ENCODE results near the gene PCDH9. TPM values are rescaled to one million over a fixed set of nuclear protein-coding genes. Genes with fewer than 3 reads are reported as not detected.
"Not testable (repeated sequence)": the region's sequence is repeated elsewhere in the genome, so short reads cannot be mapped to it uniquely, and the experiment has no call there.

Gene PCDH9
- total RNA-seq, 1 donor from 2014 or later, result 64.4 TPM

GRCh38 chr13:66644855-66645460, 585.2 kb downstream of the PCDH9 start:
- DNase-seq (ENCODE audit: low spot score in 2 of 2), result no peak
- FAIRE-seq, result no peak

DNA sequence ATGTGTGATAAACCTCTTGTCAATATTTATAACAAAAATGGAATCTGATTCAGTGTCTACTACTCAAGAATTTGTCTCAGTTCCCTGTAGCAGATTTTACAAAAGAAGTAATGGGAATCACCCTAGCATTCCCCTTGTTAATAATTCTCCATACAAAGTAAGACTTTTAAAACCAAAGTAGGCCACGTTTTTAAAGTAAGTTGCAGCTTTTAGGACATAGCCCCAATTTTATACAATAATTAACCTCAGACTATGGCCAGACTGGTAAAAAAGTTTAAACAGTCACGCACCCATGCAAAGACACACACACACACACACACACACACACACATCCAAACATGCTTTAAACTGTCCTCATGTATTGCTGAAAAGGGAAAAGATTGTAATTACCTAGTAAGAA, 589.9 kb downstream of the PCDH9 start:
- FAIRE-seq, result no peak

GRCh38 chr13:66639044-66639443, 591.1 kb downstream of the PCDH9 start:
- FAIRE-seq (no peak), DNase-seq (ENCODE audit: low spot score in 2 of 2) (no peak)

More for the DNA sequence above, 589.9 kb downstream of the PCDH9 start:
- DNase-seq (ENCODE audit: low spot score in 2 of 2), result no peak

GRCh38 chr13:66635526-66635925, 594.6 kb downstream of the PCDH9 start:
- DNase-seq (ENCODE audit: low spot score in 2 of 2) (no peak), FAIRE-seq (no peak)

GRCh38 chr13:66634384-66634783, 595.8 kb downstream of the PCDH9 start:
- DNase-seq (ENCODE audit: low spot score in 2 of 2) (no peak), FAIRE-seq (no peak)

- FAIRE-seq (no peak), DNase-seq (ENCODE audit: low spot score in 2 of 2) (no peak)
Observed at GRCh38 chr13:66627512-66627911, 602.6 kb downstream of the PCDH9 start.

GRCh38 chr13:66624302-66624701, 605.8 kb downstream of the PCDH9 start:
- FAIRE-seq (no peak), DNase-seq (ENCODE audit: low spot score in 2 of 2) (no peak)

GRCh38 chr13:66623129-66623820, 606.9 kb downstream of the PCDH9 start:
- DNase-seq (ENCODE audit: low spot score in 2 of 2) (no peak), FAIRE-seq (no peak)

GRCh38 chr13:66621906-66622447, 608.2 kb downstream of the PCDH9 start:
- not testable (repeated sequence) for DNase-seq (ENCODE audit: low spot score in 2 of 2); FAIRE-seq

DNA sequence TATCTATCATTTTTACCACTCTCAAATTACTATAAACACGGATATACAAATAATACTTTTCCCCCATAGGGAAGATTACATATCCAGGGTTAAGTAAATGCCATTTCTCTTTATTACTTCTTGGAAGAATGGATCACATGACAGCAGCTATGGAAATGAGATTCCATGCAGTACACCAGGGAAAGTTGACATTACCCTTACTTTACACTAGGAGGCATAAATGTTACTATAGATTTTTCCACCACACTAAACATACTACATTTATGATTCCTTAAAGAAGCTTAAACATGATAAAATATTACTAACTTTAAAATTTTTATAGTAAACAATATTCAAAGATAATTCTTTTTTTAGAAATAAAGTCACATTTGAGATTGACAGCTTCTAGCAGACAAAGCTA, 611.4 kb downstream of the PCDH9 start:
- DNase-seq (ENCODE audit: low spot score in 2 of 2), result no peak
- FAIRE-seq, result no peak

GRCh38 chr13:66617786-66618185, 612.4 kb downstream of the PCDH9 start:
- no peak for FAIRE-seq
- DNase-seq (ENCODE audit: low spot score in 2 of 2), result no peak

DNA sequence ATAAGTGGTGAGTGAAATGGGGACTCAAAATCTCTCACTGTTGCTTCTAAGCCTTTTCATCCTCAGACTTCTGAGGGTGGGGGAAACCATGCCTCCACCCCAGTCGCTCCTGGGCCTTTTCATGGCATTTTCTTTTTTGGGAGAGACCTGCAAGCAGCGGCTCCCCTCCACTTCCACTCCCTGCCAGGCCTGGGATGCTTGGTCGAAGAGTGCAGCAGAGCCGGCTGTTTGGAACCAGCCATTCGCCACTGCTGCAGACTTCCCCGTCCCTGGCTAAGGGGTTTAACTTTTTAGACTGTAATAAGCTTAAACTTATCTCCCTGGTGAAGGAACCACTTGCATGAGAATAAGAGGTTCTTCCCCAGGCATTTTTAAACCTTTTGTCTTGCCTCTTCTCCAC, 617.2 kb downstream of the PCDH9 start:
- FAIRE-seq (no peak), DNase-seq (ENCODE audit: low spot score in 2 of 2) (no peak)

DNA sequence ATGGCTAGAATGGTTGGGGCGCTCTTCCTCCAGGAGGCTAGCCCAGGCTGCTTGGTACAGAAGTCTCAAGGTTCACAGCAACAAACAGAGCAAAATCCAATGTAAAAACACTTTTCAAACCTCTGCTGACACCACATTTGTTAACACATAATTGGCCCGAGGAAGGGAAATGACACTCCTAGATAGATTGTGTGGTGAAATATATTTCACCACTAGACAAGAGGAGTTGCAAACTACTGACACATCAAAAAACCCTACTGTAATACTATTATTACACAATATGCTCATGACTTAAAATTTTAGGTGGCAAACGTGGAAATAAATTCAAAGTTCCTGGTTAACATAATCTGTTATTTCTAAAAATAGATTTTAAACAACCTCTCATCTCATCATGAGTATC, 643.6 kb downstream of the PCDH9 start:
- FAIRE-seq, result no peak

DNA sequence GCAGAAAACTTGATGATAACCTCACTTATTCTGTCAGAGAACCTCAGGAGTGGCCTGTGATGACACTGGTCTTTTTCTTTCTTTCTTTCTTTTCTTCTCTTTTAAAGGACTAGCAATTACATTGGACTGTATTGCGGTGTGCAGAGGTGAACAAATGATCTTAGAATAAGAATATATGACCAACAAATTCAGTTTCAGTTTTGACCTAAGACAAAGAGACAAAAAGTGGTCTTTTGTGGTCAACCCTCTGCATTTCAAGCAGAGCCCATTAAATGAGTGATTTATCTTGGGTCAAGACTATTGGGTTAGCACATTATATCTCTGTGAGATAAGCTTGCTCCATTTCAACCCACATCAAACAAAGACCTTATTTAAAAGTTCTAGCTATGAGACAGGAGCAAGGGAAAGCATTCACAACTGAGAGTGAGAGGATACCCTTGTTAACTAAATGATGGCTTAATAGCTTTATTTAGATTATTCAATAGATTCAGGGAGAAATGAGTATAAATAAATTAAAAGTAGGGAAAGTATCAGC, 644.4 kb downstream of the PCDH9 start:
- DNase-seq (ENCODE audit: low spot score in 2 of 2) (no peak), FAIRE-seq (no peak)

More for the DNA sequence above, 643.6 kb downstream of the PCDH9 start:
- DNase-seq (ENCODE audit: low spot score in 2 of 2), result no peak

DNA sequence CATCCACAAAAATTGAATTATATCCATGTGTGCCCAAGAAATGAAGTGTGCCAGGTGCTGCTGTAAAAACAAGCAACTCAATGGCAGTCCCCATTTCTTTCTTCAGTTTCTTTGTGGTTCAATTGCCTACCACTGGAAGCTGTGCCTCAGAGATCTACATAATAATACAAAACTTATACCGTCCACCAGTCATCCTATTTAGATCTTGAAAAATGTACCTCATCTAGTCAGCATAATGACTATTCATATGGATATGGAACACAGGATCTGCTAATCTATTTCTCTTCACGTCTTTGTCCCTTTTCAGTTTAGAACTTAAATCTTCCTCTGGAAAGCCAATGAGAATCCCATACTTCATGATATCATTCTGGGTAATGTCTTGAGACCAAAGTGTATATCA, 648.5 kb downstream of the PCDH9 start:
- FAIRE-seq (no peak), DNase-seq (ENCODE audit: low spot score in 2 of 2) (no peak)

GRCh38 chr13:66578305-66578704, 651.8 kb downstream of the PCDH9 start:
- FAIRE-seq, result no peak

DNA sequence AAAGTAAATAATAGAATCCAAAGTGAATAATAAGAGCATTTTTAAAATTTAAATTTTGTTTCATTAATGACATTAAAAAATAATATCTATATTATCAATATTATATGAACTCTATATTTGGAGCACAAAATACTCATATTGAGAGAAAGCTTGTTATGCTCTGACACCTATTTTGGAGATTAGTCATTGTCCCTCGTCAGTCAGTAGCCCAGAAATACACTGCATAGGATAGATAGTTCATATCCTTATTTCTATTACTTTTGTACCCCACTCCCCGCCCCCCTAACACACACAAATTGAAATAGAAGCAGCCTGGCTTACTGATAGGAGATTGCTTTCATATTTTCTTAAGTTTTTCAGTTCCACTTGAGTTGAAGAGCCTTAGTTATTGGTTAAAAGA, 652.8 kb downstream of the PCDH9 start:
- FAIRE-seq (no peak), DNase-seq (ENCODE audit: low spot score in 2 of 2) (no peak)

More at GRCh38 chr13:66578305-66578704, 651.8 kb downstream of the PCDH9 start:
- no peak for DNase-seq (ENCODE audit: low spot score in 2 of 2)

- DNase-seq (ENCODE audit: low spot score in 2 of 2) (no peak), FAIRE-seq (no peak)
Observed at GRCh38 chr13:66576381-66576780, 653.8 kb downstream of the PCDH9 start.

GRCh38 chr13:66574606-66575005, 655.5 kb downstream of the PCDH9 start:
- DNase-seq (ENCODE audit: low spot score in 2 of 2), result no peak
- no peak for FAIRE-seq

DNA sequence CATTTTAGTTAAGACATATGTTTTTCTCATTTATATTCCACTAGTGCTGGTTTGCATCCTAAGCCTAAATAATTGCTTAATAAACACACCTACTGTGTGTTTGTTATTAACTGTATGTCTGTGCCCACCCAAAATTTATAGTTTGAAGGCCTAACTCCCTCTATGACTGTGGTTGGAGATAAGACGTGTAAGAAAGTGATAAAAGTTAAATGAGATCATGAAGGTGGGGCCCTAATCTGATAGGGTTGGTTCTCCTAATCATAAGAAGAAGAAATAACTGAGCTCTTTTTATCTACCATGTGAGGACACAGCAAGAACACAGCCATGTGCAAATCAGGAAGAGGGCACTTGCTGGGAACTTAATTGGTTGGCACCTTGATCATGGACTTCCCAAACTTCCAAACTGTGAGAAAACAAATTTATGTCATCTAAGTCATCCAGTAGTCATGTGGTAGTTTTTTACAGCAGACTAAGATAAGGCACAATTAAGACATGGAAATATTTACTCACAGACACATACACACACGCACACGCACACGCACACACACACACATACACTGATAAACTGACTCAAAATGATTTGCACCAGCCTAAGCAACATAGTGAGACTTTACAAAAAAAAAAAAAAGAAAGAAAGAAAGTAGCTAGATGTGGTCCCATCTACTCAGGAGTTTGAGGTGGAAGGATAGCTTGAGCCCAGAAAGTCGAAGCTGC, 662.1 kb downstream of the PCDH9 start:
- DNase-seq (ENCODE audit: low spot score in 2 of 2), result no peak
- FAIRE-seq, result no peak

DNA sequence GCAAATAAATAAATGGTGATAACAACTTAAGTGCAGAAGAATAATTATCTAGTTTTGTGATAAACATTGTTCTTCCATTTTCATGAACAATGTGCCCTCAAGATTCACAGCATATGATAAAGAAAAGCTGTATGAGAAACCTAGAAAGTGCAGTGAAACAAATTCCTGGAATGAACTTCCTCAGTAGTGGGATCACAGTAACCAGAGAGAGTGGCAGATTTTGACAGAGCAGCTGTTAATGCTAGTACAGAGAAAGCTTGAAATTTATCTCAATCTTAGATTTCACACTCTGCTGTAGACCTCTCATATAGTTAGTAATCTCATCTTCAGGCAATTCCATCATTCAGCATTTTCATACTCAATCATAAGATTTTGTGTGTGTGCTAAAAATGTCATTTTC, 664.9 kb downstream of the PCDH9 start:
- no peak for FAIRE-seq
- DNase-seq (ENCODE audit: low spot score in 2 of 2), result no peak

All from frontal cortex (tissue), 4 donors.